Glomerular endothelial cell (primary cell): ENCODE measurements around the gene FLACC1. TPM values are rescaled to one million over a fixed set of nuclear protein-coding genes. Genes with fewer than 3 reads are reported as not detected.
"Not testable (repeated sequence)": the region's sequence is repeated elsewhere in the genome, so short reads cannot be mapped to it uniquely, and the experiment has no call there.

Source experiments
- DNase-seq: peaks from one replicate; pipeline ENCODE4 v3.0.0-alpha.2; 2011; ENCODE audit warnings: low read depth, low spot score; ENCODE audit errors: extremely low read depth
- total RNA-seq: library from RNA; depleted of rRNA; stranded (reverse); fragments of >200 nt; gene quantifications from 2 replicates; pipeline ENCODE4 v1.2.3, GENCODE V29; 2015

FLACC1 gene
- total RNA-seq, 1 donor from 2014 or later: 0.23 TPM

- DNase-seq: no peak
Measured at GRCh38 chr2:201349601-201350000, 7.5 kb downstream of the FLACC1 start.

GRCh38 chr2:201348758-201349157 lies 8.4 kb downstream of the FLACC1 start:
- no peak for DNase-seq

GRCh38 chr2:201347138-201347537 lies 10.0 kb downstream of the FLACC1 start:
- no peak for DNase-seq

- no peak for DNase-seq
Measured at GRCh38 chr2:201345625-201346213, 11.4 kb downstream of the FLACC1 start.

GRCh38 chr2:201344663-201345366 lies 12.3 kb downstream of the FLACC1 start:
- no peak for DNase-seq

GRCh38 chr2:201343559-201343958 lies 13.6 kb downstream of the FLACC1 start:
- DNase-seq: no peak

GRCh38 chr2:201342923-201343322 lies 14.2 kb downstream of the FLACC1 start:
- DNase-seq: no peak

GRCh38 chr2:201329409-201329808 lies 27.7 kb downstream of the FLACC1 start:
- no peak for DNase-seq

GRCh38 chr2:201327678-201328077 lies 29.5 kb downstream of the FLACC1 start:
- DNase-seq: no peak

GRCh38 chr2:201322772-201323171 lies 34.4 kb downstream of the FLACC1 start:
- DNase-seq: no peak

- no peak for DNase-seq
Measured at GRCh38 chr2:201320701-201321100, 36.4 kb downstream of the FLACC1 start.

- DNase-seq: no peak
Measured at GRCh38 chr2:201320257-201320656, 36.9 kb downstream of the FLACC1 start.

GRCh38 chr2:201319511-201319910 lies 37.6 kb downstream of the FLACC1 start:
- DNase-seq: no peak

- no peak for DNase-seq
Measured at GRCh38 chr2:201313362-201313761, 43.8 kb downstream of the FLACC1 start.

GRCh38 chr2:201308914-201309313 lies 48.2 kb downstream of the FLACC1 start:
- no peak for DNase-seq

GRCh38 chr2:201307876-201308275 lies 49.3 kb downstream of the FLACC1 start:
- no peak for DNase-seq

- not testable (repeated sequence) for DNase-seq
Measured at GRCh38 chr2:201299929-201300328, 57.2 kb downstream of the FLACC1 start.

- DNase-seq: no peak
Measured at GRCh38 chr2:201298462-201299052, 58.6 kb downstream of the FLACC1 start.

GRCh38 chr2:201290457-201291148 lies 66.5 kb downstream of the FLACC1 start:
- DNase-seq: not testable (repeated sequence)

GRCh38 chr2:201285499-201285898 lies 71.6 kb downstream of the FLACC1 start:
- no peak for DNase-seq

GRCh38 chr2:201280191-201281040 lies 76.7 kb downstream of the FLACC1 start:
- no peak for DNase-seq
